HG03066 (cell line): Measurements from ENCODE around the gene PRSS56.

ENCODE experiments used
- ATAC-seq: cut with Tn5 transposase; IDR thresholded peaks from one replicate; pipeline ENCODE4 v1.9.1; 2021; ENCODE audit warnings: low read depth; ENCODE audit not compliant: unreplicated experiment

PRSS56 gene

DNA sequence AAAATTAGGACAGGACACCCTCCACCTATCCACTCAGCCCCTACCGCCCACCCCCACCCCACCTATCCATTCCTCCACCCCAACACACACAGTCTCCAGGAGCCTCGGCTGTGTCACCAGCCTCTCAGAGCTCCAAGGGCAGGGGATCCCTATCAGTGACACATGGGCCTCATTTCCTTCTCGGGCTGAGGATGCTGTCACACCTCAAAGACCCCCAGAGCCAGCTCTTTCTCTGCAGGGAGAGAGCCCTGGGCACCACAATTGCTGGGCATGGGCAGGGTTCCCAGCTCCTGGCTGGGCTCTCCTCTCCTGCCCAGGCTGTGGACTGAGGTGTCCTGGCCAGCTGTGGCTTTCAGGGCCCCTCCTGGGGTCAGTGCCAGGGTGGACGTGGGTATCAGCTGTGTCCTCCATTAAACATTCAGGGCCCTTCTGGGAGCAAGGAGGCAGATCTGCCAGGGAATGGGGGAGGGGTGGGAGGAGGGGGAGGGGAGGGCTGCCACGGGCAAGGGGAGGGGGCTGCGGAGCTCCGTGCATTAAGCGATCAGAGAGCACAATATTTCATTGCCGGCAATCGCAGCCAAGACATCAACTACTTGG lies 18.3 kb upstream of the PRSS56 start:
- ATAC-seq = no peak

DNA sequence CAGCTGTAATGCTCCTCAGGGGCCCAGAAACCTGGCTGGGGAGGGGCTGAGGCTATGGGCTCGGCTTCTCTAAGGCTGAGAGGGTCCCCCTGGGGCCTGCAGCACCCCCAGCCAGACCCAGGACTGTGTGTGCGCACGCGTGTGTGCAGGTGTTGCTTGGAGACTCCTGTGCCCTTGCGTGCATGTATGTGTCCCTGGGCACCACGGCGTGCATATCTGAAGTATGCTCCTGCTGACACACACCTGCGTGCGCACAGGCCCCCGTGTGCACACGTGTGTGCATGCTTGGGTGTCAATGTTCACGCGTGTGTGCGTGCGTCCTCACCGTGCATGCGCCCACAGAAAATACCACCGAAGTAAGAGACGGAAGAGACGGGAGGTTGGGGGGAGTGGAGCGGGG lies 17.7 kb upstream of the PRSS56 start:
- ATAC-seq = no peak

DNA sequence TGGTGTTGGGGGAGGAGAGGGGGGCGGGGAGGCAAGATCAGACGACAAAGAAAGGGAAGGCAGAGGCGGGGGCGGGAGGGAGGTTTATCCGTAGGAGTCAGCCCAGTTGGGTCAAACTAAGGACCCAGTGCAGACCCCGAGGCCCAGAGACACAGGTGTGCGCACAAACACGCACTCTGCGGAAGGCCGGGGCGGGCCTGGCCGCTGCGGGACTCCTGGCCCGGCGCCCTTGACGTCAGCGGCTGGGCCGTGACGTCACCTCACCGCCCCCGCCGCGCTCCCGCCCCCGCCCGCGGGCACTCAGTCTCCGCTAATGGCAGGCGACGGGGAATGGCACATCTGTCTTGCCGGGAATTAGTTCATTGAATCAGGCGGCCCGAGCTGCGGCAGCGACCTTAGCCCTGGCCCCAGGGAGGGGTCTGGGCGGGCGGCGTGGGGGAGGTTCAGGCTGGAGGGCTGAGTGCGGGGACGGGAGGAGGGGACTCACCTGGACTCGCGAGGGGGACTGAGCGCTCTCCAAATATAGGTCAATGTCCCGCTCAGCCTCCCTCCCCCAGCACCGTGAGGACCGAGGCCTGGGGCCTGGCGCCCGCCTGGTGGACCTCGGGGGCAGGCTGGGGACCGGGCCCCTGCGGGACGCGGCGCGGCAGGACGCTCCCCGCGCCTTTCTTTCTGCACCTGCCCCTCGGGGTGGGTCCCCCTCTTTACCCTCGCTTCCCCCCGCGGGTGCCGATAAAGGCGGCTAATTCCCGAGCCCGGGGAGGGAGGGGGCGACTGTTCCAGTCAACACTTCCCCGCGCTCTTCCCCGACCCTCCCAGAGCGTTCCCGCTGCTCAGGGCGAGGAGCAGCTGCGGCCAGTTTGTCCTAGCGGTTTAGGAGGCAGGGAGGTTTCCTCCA lies 17.0 kb upstream of the PRSS56 start:
- ATAC-seq = no peak

DNA sequence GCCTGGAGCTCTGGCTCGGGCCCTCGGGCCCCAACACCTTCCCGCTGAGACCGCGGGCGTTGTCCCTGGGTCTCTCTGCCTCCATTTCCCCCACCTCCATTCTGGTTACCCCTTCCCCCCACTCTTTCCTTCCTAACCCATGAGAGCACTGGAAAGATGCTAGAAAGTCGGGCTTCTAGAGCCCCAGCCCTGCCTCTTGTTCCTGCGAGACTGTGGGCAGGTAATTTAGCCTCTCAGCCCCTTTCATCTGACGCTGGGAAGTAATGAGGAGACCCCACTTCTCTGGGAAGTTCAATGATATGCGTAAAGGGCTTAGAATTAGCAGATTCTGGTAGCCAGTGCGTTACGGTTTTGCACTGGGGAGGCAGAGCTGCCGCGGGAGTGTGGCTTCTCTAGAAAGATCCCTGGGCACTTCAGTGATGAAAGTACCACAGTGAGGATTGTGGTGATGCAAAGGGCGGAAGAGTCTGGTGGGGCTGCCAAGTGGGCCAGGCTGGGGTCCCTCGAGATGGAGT lies 16.3 kb upstream of the PRSS56 start:
- ATAC-seq = no peak

DNA sequence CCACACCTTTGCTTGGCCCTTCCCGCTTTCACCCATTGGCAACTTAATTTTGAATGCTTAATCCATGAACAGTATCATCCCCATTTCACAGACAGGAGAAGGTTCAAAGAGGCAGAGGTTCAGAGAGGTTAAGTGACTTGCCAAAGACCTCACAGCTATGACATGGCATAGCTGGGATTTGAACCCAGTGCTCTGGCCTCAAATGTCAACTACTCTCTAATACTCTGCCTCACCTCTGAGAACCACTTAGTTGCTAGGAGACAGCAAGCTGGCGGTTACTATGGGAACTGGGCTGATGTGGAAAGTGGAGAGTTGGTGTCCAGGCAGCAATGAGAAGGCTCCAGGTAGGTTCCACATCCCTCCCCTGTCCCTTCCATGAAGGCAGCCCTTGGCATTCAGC lies 15.8 kb upstream of the PRSS56 start:
- ATAC-seq = no peak

DNA sequence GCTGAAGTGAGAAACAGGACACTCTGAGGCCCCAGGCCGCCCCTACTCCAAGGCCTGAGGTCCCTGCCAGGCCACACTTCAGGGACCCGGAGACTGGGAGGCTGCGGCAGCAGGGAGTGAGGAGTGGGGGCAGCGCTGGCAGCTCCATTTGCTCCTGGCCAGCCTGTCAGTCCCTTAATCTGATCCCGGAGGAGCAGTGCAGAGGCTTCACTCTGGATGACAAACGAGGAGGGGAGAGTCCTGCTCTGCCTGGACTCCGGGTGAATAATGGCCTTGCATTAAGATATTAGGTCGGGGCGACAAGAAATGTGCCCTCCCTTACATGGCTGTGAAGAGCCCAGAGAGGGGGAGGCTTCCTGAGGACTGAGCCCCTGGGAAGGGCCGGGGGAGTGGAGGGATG lies 14.3 kb upstream of the PRSS56 start:
- no peak for ATAC-seq

DNA sequence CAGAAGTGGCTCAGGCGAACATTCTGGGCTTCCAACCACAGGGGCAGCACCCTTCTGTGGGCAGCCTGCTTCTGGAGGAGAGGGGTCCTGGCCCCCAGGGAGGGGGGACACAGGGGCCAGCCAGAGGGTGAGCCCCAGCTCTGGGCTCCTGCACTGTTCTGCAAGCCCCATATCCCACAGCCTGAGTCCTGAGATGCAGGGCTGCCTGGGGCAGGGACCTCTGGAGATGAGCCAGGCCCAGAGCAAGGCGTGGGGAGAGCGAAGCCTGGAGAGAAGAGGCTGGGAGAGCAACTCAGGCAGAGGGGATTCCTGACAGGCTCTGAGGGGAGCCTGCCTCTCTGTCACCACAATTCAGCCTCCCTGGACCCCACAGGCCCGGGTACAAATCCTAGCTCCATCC lies 13.5 kb upstream of the PRSS56 start:
- ATAC-seq = no peak

DNA sequence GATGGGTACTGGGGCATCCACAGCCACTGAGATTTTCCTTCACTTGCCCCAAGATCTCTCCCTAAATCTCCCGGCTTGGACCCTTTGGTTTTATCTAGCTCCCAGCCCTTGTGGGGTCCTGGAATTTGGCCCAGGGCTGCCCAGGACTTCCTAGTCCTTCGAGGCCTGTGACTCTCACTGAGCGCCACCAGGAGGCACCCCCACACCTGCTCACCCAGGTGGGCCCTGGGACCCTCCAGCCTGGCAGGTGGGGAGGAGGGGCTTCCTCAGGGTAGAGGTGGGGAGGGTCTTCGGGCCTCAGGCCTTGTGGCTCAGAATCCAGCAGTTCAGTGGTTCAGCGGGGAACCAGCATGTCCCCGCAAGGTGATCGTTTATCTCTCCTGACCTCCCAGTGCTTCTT lies 11.9 kb upstream of the PRSS56 start:
- no peak for ATAC-seq

DNA sequence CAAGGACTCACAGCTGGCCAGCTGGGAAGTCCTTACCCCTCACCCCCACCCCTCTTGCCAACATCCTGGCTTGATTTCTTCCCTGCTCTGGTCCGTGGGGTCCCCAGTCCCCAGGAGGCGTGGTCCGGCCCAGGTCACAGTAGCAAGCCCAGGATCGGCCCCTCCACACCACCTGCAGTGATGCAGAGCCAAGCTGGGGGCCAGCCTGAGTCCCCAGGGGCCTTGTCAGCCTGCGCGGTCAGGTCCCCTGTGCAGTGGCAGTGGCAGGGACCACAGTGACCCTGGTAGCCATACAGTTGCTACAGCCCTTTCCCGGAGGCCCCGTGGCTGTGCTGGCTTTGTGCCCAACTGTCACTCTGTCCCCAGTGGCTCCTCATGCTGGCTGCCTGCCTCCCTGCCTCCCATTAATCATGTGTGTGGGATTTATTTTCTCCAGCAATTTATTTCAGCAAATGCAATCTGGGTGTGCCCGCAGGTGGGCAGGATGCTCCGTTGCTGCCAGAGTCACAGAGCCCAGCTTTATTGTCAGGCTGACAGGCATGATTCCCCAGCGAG lies 8.8 kb upstream of the PRSS56 start:
- no peak for ATAC-seq

DNA sequence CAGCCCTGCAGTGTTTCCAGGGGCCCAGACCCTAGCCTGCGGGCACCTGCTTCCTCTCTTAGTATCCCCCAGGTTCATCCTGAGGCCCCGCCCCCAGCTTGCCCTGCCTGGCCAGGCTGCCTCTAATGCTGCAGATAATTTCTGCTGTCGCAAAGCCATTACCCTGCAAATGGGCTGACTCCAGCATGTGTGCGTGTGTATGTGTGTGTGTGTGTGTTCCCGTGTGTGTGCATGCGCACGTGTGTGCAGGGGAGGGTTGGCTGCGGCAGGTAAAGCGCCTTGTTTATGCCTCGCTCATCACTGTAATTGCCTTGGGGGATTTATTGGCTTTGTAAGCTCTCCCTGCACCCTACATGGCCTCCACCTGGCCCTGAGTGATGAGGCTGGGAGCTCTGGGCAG lies 7.6 kb upstream of the PRSS56 start:
- ATAC-seq = no peak

DNA sequence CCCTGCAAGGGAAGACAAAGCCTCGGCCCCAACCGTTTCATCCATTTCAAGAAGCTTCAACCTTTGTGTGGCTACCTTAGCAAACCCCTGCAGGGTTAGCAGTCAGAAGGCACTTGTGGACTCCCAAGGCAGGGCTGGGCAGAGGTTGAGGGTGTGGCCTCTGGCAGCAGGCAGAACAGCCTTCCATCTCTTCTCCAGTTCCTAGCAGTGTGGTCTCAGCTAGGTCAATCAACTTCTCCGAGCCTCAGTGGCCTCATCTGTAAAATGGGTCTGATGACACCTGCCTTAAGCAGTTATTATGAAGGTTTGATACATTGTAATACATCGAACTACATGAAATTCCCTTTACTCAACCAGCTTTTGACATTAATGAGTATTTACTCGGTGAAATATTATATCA lies 6.8 kb upstream of the PRSS56 start:
- ATAC-seq = no peak

DNA sequence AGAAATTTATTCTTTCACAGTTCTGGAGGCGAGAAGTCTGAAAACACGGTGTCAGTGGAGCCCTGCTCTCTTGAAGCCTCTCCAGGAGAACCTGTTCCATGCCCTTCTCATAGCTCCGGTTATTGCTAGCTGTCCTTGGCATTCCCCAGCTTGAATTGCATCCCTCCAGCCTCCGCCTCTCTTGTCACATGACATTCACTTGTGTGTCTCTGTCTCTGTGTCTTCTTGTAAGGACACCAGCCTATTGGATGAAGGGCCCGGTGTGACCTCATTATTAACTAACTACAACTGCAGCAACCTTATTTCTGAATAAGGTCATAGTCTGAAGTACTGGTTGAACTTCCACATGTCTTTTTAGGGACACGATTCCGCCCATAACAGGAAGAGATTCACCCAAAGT lies 4.5 kb upstream of the PRSS56 start:
- ATAC-seq = no peak

DNA sequence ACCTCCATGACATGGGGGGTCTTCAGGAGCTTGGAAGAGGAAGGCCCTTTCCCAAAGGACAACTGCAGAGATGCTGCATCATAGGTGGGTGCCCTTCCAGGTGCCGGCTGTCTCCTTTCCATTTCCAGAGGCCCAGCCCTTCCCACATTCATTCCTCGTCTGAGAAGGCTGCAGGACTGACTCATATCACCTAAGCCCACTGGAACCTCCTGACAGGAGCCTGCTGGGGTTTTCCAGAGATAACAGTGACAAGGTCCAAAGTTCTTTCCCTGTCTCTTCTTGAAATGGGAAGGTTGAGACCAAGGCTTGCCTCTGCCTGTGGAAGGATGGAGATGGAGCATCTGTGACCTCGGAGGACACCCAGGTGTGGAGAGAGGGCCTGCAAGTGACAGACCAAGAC lies 3.6 kb upstream of the PRSS56 start:
- no peak for ATAC-seq

DNA sequence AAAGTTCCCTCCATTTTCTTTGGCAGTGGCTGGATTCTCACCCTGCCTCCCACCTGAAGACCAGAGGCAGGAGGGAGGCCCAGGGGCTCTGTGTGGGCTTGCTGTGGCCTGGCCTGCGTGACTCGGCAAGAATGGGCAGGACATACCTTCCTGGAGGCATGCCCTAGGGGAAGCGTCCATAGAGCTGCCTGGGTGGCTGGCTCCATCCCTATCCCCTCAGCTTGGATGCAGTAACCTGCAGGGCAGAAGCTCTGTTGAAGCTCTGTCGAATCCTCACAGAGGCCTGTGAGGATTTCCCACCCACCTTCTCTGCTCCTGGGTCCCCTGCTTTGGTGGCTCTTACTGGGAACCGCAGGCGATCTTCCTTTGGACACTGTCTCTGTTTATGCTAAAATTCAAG lies 1.3 kb upstream of the PRSS56 start:
- no peak for ATAC-seq

DNA sequence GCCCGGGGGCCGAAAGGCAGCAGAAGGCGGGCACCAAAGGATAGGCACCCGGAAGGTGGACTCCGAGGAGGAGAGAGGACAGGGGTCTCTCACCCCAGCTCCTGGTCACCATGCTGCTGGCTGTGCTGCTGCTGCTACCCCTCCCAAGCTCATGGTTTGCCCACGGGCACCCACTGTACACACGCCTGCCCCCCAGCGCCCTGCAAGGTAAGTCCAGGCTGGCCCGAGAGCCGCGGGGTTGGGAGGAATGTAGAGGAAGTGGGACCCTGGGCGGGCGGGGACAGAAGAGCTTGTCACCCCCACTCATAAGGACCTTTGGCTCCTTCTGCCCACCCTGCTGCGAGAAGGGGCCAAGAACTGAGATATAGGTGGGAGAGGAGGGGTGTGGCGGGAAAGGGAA lies 301 bp downstream of the PRSS56 start:
- no peak for ATAC-seq

DNA sequence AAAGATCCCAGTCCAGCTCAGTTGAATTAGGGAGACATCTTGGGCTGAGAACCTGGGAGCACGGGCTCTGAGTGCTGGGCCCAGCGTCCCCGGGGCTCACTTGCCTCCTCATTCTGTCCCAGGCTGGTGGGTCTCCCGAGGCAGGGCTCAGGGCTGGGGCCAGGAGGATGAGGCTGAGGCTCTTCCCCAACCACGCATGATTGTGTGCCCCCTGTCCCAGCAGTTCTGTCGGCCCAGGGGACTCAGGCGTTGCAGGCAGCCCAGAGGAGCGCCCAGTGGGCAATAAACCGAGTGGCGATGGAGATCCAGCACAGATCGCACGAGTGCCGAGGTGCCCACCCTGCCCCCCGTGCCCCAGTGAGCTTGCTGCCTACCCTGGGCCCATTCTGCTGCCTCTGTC lies 910 bp downstream of the PRSS56 start:
- ATAC-seq = no peak

DNA sequence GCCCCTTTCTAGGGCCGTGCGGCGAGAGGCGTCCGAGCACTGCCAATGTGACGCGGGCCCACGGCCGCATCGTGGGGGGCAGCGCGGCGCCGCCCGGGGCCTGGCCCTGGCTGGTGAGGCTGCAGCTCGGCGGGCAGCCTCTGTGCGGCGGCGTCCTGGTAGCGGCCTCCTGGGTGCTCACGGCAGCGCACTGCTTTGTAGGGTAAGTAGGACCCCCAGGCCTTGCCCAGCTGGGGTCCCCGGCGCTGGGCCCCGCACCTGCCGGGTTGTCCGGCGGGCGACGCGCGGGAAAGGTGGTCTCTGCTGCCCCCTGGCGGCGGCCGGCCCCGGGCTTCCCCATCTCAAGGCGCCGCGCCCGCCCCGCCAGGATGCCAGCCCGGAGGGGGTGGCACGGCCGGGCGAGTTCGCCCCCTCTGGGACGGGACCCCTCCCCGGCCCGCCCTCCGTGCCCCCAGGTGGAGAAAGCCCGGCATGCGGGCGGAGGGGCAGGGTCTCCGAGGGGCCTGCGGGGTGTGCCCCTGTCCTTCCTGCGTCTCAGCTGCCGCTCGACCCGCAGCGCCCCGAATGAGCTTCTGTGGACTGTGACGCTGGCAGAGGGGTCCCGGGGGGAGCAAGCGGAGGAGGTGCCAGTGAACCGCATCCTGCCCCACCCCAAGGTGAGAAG lies 1.9 kb downstream of the PRSS56 start:
- ATAC-seq = no peak

DNA sequence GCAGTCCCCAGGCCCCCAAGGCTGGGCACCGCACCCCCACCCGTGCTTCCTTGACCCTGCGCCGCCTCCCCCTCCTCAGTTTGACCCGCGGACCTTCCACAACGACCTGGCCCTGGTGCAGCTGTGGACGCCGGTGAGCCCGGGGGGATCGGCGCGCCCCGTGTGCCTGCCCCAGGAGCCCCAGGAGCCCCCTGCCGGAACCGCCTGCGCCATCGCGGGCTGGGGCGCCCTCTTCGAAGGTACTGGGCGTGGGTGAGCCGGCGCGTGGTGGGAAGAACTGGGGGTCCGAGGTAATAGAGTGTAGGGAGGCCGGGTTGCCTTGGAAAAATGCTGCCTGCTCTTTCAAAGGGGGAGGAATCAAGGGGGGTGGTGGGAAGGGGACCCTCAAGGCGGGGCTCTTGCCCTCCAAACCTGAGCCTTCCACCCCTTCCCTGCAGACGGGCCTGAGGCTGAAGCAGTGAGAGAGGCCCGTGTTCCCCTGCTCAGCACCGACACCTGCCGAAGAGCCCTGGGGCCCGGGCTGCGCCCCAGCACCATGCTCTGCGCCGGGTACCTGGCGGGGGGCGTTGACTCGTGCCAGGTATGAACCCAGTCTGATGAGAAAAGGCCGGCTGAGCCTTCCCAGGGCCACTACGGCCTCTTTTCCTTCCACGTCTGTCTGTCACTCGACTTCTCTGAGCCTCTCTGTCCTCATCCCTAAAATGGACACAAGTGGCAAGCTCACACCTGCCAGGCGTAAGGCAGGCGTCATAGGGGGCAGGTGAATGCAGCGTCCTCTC lies 2.6 kb downstream of the PRSS56 start:
- no peak for ATAC-seq

DNA sequence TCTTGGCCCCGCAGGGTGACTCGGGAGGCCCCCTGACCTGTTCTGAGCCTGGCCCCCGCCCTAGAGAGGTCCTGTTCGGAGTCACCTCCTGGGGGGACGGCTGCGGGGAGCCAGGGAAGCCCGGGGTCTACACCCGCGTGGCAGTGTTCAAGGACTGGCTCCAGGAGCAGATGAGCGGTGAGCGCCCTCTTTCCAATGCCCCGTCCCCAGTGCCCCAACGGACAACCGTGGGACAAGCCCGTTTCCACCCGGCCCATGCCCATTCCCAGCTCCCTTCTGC lies 3.2 kb downstream of the PRSS56 start:
- ATAC-seq = no peak

DNA sequence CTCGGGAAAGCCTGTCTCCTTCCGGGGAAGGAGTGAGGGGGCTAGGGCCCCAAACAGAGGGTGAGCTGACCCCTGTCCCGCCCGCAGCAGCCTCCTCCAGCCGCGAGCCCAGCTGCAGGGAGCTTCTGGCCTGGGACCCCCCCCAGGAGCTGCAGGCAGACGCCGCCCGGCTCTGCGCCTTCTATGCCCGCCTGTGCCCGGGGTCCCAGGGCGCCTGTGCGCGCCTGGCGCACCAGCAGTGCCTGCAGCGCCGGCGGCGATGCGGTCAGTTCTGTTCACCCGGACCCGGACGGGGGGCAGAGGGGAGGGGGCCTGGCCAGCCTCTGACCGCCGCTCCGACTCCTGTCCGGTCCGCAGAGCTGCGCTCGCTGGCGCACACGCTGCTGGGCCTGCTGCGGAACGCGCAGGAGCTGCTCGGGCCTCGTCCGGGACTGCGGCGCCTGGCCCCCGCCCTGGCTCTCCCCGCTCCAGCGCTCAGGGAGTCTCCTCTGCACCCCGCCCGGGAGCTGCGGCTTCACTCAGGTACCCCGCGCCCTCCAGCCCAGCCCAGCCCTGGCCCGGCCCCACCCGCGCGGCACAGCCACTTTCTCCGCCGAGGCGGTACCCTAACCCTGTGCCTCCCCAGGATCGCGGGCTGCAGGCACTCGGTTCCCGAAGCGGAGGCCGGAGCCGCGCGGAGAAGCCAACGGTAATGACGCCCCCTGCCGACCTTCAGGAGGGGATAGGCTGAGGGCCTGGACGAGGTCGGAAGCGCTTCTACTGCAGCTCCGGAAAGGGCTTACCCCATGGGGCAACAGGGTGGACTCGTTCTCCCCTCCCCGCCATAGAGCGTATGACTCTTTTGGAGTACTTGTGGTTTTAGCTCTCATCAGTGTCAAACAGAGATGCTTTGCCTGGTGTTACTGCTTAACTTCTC lies 3.8 kb downstream of the PRSS56 start:
- ATAC-seq = no peak
